AML-193 (cell line): Measurements from ENCODE around the gene ADAMTS10.
"Not testable (repeated sequence)": the region's sequence is repeated elsewhere in the genome, so short reads cannot be mapped to it uniquely, and the experiment has no call there.

Experiments used
- DNase-seq, 2 experiments: peaks; one replicate each; lab custom pipeline; 2025; lab: John Stamatoyannopoulos, UW

ADAMTS10 gene

GRCh38 chr19:8610041-8610935 is at the start of gene ADAMTS10:
TSS of gene ADAMTS10 (minus strand) at chr19:8610715. CDS start at chr19:8605710, 5,005 bp downstream.
- no peak for DNase-seq

DNA sequence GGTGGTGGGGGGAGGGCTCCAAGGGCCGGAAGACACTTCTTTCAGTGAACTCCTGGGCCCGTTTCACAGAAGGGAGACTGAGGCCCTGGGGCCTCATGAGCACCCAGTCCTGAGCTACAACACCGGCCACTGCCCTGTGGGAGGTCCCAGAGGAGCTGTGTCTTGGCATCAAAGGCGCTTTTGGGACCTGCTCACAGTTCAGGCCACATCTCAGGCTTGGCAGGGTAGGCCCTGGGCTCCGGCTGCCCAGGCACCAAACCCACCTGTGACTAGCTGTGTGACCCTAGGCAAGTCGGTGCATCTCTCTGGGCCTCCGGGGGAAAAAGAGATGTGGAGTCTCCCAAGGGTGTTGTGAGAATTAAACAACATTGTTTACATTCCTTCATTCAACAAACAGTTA is 49.4 kb upstream of the ADAMTS10 start:
- DNase-seq = no peak

- no peak for DNase-seq
Observed at GRCh38 chr19:8657869-8658268, 47.4 kb upstream of the ADAMTS10 start.

DNA sequence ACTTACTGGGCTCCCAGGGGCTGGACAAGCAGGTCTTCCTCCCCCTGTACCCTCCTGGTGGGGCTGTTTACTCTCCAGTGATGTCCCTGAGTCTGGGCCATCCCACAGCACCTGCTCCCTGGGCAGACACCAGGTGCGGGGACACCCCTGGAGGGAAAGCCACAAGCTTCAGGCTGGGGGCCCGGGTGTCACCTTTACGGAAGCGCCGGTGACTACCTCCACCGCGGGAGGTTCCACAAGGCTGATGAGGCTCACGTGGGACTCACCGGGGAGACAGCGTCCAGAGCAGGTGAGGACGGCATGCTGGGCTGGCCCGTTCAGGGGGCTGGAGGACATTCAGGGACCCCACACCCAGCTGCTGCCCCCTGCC is 44.8 kb upstream of the ADAMTS10 start:
- no peak for DNase-seq

GRCh38 chr19:8654591-8655339 is 44.2 kb upstream of the ADAMTS10 start:
- peak; percentile 13 to 19 for DNase-seq

GRCh38 chr19:8648240-8648639 is 37.7 kb upstream of the ADAMTS10 start:
- peak; percentile 70 to 71 for DNase-seq

DNA sequence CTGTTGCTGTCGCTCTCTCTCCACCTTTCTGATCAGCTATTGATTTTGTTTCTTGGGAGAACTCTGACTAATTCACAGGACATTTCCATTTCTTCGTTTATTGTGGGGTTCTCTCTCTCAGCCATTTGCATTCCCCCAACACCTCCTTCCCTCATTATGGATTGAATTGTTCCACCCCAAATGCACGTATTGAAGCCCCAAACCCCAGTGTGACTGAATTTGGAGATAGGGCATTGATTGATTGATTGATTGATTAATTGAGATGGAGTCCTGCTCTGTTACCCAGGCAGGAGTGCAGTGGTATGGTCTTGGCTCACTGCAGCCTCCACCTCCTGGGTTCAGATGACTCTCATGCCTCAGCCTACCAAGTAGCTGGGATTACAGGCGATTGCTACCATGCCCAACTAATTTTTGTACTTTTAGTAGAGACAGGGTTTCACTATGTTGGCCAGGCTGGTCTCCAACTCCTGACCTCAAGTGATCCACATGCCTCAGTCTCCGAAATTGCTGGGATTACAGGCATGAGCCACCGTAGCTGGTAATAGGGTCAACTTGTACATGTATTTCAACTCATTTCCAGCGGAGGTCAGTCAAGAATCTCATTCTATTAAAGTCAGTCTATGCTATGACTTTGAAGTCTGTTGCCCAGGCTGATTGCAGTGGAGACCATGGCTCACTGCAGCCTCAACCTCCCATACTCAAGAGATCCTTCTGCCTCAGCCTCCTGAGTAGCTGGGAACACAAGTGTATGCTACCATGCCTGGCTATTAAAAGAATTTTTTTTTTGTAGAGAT is 33.5 kb upstream of the ADAMTS10 start:
- DNase-seq = peak; percentile 2

DNA sequence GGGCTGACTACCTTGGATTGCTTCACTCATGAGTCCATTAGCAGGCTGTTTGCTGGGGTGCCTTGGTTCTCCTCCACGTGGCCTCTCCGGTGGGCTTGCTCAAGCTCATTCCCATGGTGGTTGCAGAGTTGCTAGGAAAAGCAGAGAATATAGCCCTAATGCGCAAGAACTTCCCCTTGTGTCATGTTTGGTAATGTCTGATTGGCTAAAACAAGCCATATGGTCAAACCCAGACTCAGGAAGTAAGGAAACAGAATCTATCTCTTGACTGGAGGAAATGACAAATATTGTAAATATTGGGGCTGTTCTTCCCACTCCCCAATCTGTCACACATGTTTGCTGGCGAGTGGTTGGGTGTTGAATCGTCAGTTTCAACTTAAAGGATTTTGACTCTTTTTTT is 32.0 kb upstream of the ADAMTS10 start:
- DNase-seq = no peak

GRCh38 chr19:8641908-8642547 is 31.5 kb upstream of the ADAMTS10 start:
- peak; percentile 74 to 78 for DNase-seq

DNA sequence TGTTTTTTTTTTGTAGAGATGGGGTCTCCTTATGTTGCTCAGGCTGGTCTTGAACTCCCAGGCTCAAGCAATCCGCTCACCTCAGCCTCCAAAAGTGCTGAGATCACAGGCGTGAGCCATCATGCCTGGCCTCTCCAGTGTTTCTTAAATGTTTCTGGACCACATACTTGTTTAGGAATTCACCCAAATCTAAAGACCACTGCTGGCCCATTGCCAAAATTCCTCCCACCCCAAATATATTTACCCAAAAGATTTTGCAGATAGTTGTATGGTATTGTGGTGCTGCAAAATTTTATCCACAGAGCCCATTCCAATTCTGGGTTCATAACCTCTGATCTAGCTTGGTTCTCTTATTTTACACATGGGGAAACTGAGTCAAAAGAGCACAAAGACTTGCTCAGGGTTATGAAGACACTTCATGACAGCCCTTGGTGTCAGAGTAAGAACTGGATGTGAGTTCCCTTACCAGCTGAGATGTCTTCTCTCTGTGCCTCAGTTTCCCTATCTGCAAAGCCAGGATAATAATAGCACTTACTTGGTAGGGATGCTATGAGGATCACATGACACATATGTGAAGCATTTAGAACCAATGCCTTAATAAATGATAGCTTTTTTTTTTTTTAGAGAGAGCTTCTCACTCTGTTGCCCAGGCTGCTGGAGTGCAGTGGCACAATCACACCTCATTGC is 30.8 kb upstream of the ADAMTS10 start:
- DNase-seq = no peak

DNA sequence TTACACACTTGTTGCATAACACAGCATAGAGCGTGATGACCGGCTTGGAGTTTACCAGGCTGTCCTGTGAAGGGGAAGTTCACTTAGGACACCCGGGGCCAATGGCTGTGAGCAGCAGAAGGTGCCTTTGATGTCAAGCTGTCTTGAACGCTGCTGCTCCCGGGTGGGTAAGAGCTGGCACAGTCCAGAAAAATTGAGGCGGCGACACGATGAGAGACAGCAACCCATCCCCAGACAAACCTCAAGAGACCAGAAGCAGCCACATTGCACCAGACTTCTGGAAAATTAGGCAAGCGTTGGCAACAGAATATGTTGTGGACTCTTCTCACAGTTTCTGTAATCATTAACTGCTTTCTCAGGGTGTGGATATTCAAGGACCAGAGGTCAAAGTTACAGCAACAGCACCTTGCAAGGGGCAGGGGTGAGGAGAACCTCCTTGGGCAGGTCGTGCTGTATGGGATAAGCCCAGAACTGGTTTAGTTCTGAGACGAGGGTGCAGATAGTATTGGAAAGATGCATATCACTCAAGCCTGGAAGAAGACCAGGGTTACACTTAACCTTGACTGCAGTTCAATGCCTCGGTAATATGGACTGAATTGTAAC is 30.0 kb upstream of the ADAMTS10 start:
- peak; percentile 91 to 96 for DNase-seq

- DNase-seq = no peak
Observed at GRCh38 chr19:8639821-8640401, 29.4 kb upstream of the ADAMTS10 start.

DNA sequence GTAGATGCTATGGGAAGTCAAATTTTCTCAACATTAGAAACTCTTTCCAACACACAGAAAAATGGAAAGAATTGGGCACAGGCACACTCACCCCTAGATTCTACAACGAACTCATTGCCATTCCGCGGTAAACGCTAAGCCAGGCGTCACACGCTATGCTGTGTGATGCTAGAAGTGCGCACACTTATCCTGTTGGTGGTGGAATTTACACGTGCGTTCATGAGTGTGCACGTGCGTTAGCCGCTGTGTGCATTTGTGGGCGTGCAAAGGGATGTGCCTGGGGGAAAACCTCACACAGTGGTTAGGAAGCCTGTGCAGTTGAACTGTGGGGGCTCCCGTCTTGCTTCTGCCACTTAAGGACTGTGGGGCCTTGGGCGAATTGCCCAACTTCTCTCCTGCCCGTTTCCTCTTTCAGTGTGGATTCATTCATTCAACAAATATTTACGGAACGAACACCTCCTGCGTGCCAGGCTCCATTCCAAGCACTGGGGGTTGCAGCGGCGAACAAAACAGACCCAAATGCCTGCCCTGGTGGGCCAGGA is 27.6 kb upstream of the ADAMTS10 start:
- DNase-seq = peak; percentile 74 to 80

- not testable (repeated sequence) for DNase-seq
Observed at GRCh38 chr19:8637070-8637469, 26.6 kb upstream of the ADAMTS10 start.

- DNase-seq = no peak
Observed at GRCh38 chr19:8635422-8635821, 24.9 kb upstream of the ADAMTS10 start.

- DNase-seq = no peak
Observed at GRCh38 chr19:8631425-8631819, 20.9 kb upstream of the ADAMTS10 start.

- no peak for DNase-seq
Observed at GRCh38 chr19:8630796-8631424, 20.4 kb upstream of the ADAMTS10 start.

- DNase-seq = no peak
Observed at GRCh38 chr19:8629996-8630683, 19.6 kb upstream of the ADAMTS10 start, which contains the start of gene NFILZ. TSS of gene NFILZ (plus strand) at chr19:8630633. CDS start at chr19:8676766, 46,133 bp downstream.

DNA sequence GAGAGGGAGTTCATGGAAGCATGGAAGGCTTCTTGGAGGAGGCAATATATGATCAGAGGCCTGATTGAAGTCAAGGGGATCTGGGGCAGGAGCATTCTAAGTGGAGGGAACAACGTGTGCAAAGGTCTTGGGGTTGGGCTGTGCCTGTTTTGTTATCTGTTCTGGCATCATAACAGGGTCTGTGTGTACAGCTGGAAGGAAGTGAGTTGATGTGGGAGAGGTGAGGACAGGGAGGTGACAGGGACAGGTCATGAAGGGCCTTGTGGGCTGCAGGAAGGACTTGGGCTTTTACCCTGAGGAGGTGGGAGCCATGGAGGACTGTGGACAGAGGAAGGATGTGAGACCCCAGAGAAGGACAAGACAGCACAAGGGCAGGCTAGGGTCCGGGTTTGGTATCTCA is 18.7 kb upstream of the ADAMTS10 start:
- no peak for DNase-seq
